HAP-1 (cell line): ENCODE data around the gene MYMK.

Experiments
- DNase-seq, 2 experiments: peaks; one replicate each; pipeline ENCODE4 v3.0.0-alpha.2; 2016 to 2020; ENCODE audit warnings: low spot score in 2 of 2
- H3K27me3 ChIP-seq: fragments of 250-450 bp; sonication (Bioruptor Pico); 2 replicates; pipeline ENCODE4 v1.5.1; 2020; ENCODE audit warnings: low read depth, mild to moderate bottlenecking, moderate library complexity
- H3K36me3 ChIP-seq: fragments of 250-450 bp; sonication (Bioruptor Pico); replicated peaks from 2 replicates; pipeline ENCODE4 v1.5.1; 2020; ENCODE audit warnings: mild to moderate bottlenecking
- H3K4me1 ChIP-seq: fragments of 250-450 bp; sonication (Bioruptor Pico); 2 replicates; pipeline ENCODE4 v1.5.1; 2020; ENCODE audit warnings: mild to moderate bottlenecking
- H3K4me3 ChIP-seq: fragments of 250-450 bp; sonication (Bioruptor Pico); 2 replicates; pipeline ENCODE4 v1.5.1; 2020; ENCODE audit warnings: mild to moderate bottlenecking, moderate library complexity
- H3K9me3 ChIP-seq: fragments of 250-450 bp; sonication (Bioruptor Pico); 2 replicates; pipeline ENCODE4 v1.5.1; 2020; ENCODE audit warnings: mild to moderate bottlenecking, moderate library complexity
- in situ Hi-C: fragments of 300-500 bp; cut with MboI; formaldehyde crosslinking; loops from 3 replicates; pipeline ENCODE4 v1.14.3; 2020; ENCODE audit warnings: low sequenced_read_pairs, inconsistent platforms, mixed read lengths

MYMK gene

DNA sequence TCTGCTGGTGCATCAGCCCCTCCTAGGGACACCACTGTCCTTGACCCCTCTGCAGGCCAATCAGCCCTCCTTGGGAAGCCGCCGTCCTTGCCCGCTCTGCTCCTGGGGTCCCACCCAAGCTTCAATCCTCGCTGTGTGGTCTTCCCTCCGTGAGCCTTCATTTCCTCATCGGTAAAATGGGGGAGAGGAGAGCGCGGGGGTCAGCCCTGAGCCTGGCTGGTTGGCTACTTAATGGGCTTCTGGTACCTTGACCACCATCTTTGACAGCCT is 33.2 kb downstream of the MYMK start:
- H3K4me1 ChIP-seq = no peaks in the 10 kb centered on the region
- no peak overlapping the region for H3K4me3 ChIP-seq
- no peaks in the 10 kb centered on the region for H3K9me3 ChIP-seq
- DNase-seq = no peak
- peaks cover 6% of the 10 kb centered on the region; the same call in 1 of the 2 replicates for H3K27me3 ChIP-seq
- in situ Hi-C loops = loop anchor here (25.0 kb wide), 1 partner anchor 454 kb away; the partner anchor contains the start of gene GTF3C5
- no peaks in the 10 kb centered on the region for H3K36me3 ChIP-seq

- Histone ChIP-seq H3K4me1 (no peaks in the 10 kb centered on the region), H3K9me3 (no peaks in the 10 kb centered on the region), H3K4me3 (no peak overlapping the region), H3K27me3 (peaks cover 3% of the 10 kb centered on the region; the same call in 1 of the 2 replicates), H3K36me3 (no peaks in the 10 kb centered on the region)
- in situ Hi-C loops = loop anchor here (25.0 kb wide), 1 partner anchor 454 kb away; the partner anchor contains the start of gene GTF3C5
- DNase-seq = no peak
Observed at GRCh38 chr9:133490865-133491655, 33.7 kb downstream of the MYMK start.

GRCh38 chr9:133490201-133490681 is 34.5 kb downstream of the MYMK start:
- Histone ChIP-seq H3K9me3 (no peaks in the 10 kb centered on the region), H3K27me3 (peaks cover 3% of the 10 kb centered on the region; the same call in 1 of the 2 replicates), H3K36me3 (no peaks in the 10 kb centered on the region), H3K4me1 (no peaks in the 10 kb centered on the region), H3K4me3 (no peak overlapping the region)
- in situ Hi-C loops = loop anchor here (25.0 kb wide), 1 partner anchor 453 kb away; the partner anchor contains the start of gene GTF3C5
- no peak for DNase-seq

GRCh38 chr9:133489253-133490190 is 35.2 kb downstream of the MYMK start:
- in situ Hi-C loops = loop anchor here (5.0 to 25.0 kb wide), 3 partner anchors 145 to 452 kb away; partner anchors contain the start of genes GTF3C5, MED22 and RPL7A

DNA sequence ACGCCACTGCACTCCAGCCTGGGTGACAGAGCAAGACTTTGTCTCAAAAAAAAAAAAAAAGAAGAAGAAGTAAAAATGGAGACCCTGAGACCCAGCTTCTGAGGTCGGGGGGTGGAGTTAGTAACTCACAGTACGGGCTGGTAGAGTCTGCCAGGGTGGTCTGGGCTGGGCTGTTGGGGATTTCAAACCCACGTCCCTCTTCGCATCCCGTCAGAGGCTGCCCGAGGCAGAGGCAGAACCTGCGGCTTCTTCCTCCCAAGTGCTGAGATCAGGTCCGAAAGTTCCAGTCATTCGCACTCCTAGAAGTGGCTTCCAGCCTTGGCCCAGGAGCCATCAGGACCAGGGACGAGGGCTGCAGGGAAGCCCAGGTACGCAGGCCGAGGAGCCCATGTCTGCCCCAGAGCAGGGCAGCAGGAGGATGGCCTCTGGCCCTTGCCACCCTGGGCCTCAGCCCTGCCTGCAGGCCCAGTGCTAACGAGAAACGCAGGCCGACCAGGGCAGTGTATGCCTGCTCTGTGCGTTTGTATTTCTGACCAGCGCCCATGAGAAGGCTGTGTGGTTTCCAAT is 36.0 kb downstream of the MYMK start:
- no peaks in the 10 kb centered on the region for H3K9me3 ChIP-seq
- peaks cover 3% of the 10 kb centered on the region; the same call in 1 of the 2 replicates for H3K27me3 ChIP-seq
- H3K4me3 ChIP-seq = no peak overlapping the region
- no peaks in the 10 kb centered on the region for H3K4me1 ChIP-seq
- DNase-seq = no peak
- in situ Hi-C loops = loop anchor here (5.0 to 25.0 kb wide), 3 partner anchors 144 to 451 kb away; partner anchors contain the start of genes GTF3C5, MED22 and RPL7A
- H3K36me3 ChIP-seq = no peaks in the 10 kb centered on the region

More at GRCh38 chr9:133489253-133490190, 35.2 kb downstream of the MYMK start:
- H3K27me3 ChIP-seq = peaks cover 3% of the 10 kb centered on the region; the same call in 1 of the 2 replicates
- H3K9me3 ChIP-seq = no peaks in the 10 kb centered on the region
- H3K4me3 ChIP-seq = no peak overlapping the region
- no peaks in the 10 kb centered on the region for H3K36me3 ChIP-seq
- H3K4me1 ChIP-seq = no peaks in the 10 kb centered on the region
- DNase-seq = no peak

GRCh38 chr9:133487331-133487725 is 37.4 kb downstream of the MYMK start:
- H3K4me3 ChIP-seq = no peak overlapping the region
- H3K4me1 ChIP-seq = no peaks in the 10 kb centered on the region
- H3K36me3 ChIP-seq = no peaks in the 10 kb centered on the region
- no peaks in the 10 kb centered on the region for H3K9me3 ChIP-seq
- in situ Hi-C loops = loop anchor here (5.0 to 25.0 kb wide), 3 partner anchors 143 to 450 kb away; partner anchors contain the start of genes GTF3C5, MED22 and RPL7A
- peaks cover 3% of the 10 kb centered on the region; the same call in 1 of the 2 replicates for H3K27me3 ChIP-seq
- no peak for DNase-seq

DNA sequence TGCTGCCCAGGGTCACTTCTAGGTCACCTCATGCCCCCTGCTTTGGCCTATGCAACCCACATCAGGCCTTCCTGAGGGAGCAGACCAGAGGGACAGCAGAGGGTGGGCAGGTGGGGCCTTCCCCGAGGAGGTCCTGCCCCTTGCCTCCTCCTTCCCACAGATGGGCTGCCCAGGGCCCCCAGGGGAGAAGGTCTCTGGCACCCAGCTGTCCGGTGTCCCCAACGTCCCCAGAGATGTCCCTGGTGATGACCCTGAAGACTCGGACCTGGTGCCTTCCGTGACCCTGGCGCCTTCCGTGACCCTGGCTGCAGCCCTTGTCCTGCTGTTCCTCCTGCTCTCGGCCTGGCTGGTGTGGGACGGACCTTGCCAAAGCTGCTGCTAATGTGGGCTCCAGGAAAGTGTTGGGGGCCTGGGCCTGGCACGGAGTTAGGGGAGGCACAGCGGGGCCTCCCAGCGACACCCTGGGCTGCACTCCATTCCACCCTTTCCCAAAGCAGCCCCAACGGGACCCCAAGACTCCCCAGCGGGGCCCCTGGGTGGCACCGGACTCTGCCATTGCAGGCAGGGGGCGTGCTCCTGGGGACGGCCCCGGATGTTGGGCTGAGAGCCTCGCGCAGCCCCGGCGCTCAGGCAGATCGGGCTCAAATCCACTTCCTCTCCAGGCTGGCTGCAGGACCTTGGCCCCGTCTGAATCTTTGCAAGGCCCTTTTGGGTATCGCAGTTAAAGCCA is 39.1 kb downstream of the MYMK start:
- in situ Hi-C loops = loop anchor here (5.0 to 25.0 kb wide), 3 partner anchors 141 to 448 kb away; partner anchors contain the start of genes GTF3C5, MED22 and RPL7A
- H3K4me1 ChIP-seq = no peaks in the 10 kb centered on the region
- H3K4me3 ChIP-seq = no peak overlapping the region
- H3K27me3 ChIP-seq = peaks cover 3% of the 10 kb centered on the region; the same call in 1 of the 2 replicates
- no peaks in the 10 kb centered on the region for H3K9me3 ChIP-seq
- DNase-seq = no peak
- no peaks in the 10 kb centered on the region for H3K36me3 ChIP-seq

- in situ Hi-C loops = loop anchor here (5.0 to 25.0 kb wide), 3 partner anchors 140 to 448 kb away; partner anchors contain the start of genes GTF3C5, MED22 and RPL7A
- Histone ChIP-seq H3K36me3 (no peaks in the 10 kb centered on the region), H3K27me3 (no peaks in the 10 kb centered on the region), H3K4me3 (no peak overlapping the region), H3K9me3 (no peaks in the 10 kb centered on the region), H3K4me1 (peaks cover 1% of the 10 kb centered on the region)
- no peak for DNase-seq
Observed at GRCh38 chr9:133484671-133485437, 39.9 kb downstream of the MYMK start.

GRCh38 chr9:133483611-133484010 is 41.1 kb downstream of the MYMK start:
- H3K9me3 ChIP-seq = no peaks in the 10 kb centered on the region
- no peaks in the 10 kb centered on the region for H3K36me3 ChIP-seq
- H3K27me3 ChIP-seq = no peaks in the 10 kb centered on the region
- peaks cover 8% of the 10 kb centered on the region for H3K4me1 ChIP-seq
- DNase-seq = no peak
- H3K4me3 ChIP-seq = no peak overlapping the region
- in situ Hi-C loops = loop anchor here (10.0 to 25.0 kb wide), 2 partner anchors 139 to 446 kb away; partner anchors contain the start of genes GTF3C5, MED22 and RPL7A

GRCh38 chr9:133478851-133479711 is 45.7 kb downstream of the MYMK start, which contains the start of gene SLC2A6:
SLC2A6 (minus strand) TSS chr9:133479099; CDS start chr9:133479059, 40 bp downstream.
- Histone ChIP-seq H3K36me3 (no peaks in the 10 kb centered on the region), H3K4me1 (peaks cover 14% of the 10 kb centered on the region), H3K27me3 (no peaks in the 10 kb centered on the region), H3K4me3 (peak within 1 kb of the TSS; percentile 56), H3K9me3 (no peaks in the 10 kb centered on the region)
- peak; percentile 82 to 91 for DNase-seq
- in situ Hi-C loops = loop anchor here (25.0 kb wide), 1 partner anchor 442 kb away; the partner anchor contains the start of gene GTF3C5
